ENCODE measurements around the gene ZC3H7A.
A peak's percentile ranks its signal among the peaks of the same experiment; 100 is the strongest.

ZC3H7A gene

GRCh38 chr16:11796227-11797165, 562 bp downstream of the ZC3H7A start:
- no peaks in the 10 kb centered on the region for H3K9me3 Mint-ChIP-seq
- peak; percentile 61 for DNase-seq
- H3K36me3 Mint-ChIP-seq (ENCODE audit: low read depth) = peaks cover 14% of the 10 kb centered on the region
- no peaks in the 10 kb centered on the region for H3K27me3 Mint-ChIP-seq (ENCODE audit: low read depth, poor library complexity)
- peaks cover 75% of the 10 kb centered on the region for H3K4me1 Mint-ChIP-seq
- peak overlapping the region; percentile 92 for H3K4me3 Mint-ChIP-seq
- peak overlapping the region; percentile 83 for H3K27ac Mint-ChIP-seq
- TF ChIP-seq, protein P1, sequence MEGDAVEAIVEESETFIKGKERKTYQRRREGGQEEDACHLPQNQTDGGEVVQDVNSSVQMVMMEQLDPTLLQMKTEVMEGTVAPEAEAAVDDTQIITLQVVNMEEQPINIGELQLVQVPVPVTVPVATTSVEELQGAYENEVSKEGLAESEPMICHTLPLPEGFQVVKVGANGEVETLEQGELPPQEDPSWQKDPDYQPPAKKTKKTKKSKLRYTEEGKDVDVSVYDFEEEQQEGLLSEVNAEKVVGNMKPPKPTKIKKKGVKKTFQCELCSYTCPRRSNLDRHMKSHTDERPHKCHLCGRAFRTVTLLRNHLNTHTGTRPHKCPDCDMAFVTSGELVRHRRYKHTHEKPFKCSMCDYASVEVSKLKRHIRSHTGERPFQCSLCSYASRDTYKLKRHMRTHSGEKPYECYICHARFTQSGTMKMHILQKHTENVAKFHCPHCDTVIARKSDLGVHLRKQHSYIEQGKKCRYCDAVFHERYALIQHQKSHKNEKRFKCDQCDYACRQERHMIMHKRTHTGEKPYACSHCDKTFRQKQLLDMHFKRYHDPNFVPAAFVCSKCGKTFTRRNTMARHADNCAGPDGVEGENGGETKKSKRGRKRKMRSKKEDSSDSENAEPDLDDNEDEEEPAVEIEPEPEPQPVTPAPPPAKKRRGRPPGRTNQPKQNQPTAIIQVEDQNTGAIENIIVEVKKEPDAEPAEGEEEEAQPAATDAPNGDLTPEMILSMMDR (IDR thresholded peaks at IDR 0.05) = no peak

- Mint-ChIP-seq H3K27ac (peak overlapping the region; percentile 83), H3K4me3 (peak overlapping the region; percentile 92), H3K9me3 (no peaks in the 10 kb centered on the region), H3K4me1 (peaks cover 78% of the 10 kb centered on the region), H3K27me3 (ENCODE audit: low read depth, poor library complexity) (no peaks in the 10 kb centered on the region), H3K36me3 (ENCODE audit: low read depth) (peaks cover 20% of the 10 kb centered on the region)
- DNase-seq = no peak
- TF ChIP-seq, protein P1 (IDR thresholded peaks at IDR 0.05) = no peak
Observed at GRCh38 chr16:11795887-11796226, 1.2 kb downstream of the ZC3H7A start.

- TF ChIP-seq, protein P1 (IDR thresholded peaks at IDR 0.05) = no peak
- Mint-ChIP-seq H3K27ac (peak overlapping the region; percentile 12), H3K27me3 (ENCODE audit: low read depth, poor library complexity) (no peaks in the 10 kb centered on the region), H3K36me3 (ENCODE audit: low read depth) (peaks cover 24% of the 10 kb centered on the region), H3K4me3 (peak overlapping the region; percentile 92), H3K9me3 (no peaks in the 10 kb centered on the region), H3K4me1 (peaks cover 75% of the 10 kb centered on the region)
- DNase-seq = no peak
Observed at GRCh38 chr16:11794996-11795886, 1.8 kb downstream of the ZC3H7A start.

DNA sequence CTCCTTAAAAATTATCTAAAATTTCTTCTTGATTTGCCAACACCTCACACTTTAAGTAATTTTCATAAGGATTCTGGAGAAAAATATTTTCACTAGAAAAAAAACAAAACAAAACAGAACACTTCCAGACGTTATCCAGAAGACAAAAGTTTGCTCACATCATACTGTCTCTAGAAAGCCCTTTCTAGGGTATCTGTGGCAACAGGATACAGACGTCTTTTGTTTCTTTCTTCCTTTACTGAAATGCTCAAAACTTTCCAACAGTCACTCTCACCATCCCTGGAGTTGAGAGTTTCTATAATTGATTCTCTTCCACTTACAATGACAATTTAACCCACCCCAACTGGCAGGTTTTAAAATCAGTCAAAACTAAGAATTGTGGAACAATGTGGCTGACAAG, 2.6 kb downstream of the ZC3H7A start:
- no peak for DNase-seq
- Mint-ChIP-seq H3K36me3 (ENCODE audit: low read depth) (peaks cover 27% of the 10 kb centered on the region), H3K27me3 (ENCODE audit: low read depth, poor library complexity) (no peaks in the 10 kb centered on the region), H3K4me3 (peak overlapping the region; percentile 92), H3K9me3 (no peaks in the 10 kb centered on the region), H3K27ac (peak overlapping the region; percentile 12), H3K4me1 (peaks cover 67% of the 10 kb centered on the region)
- TF ChIP-seq, protein P1 (IDR thresholded peaks at IDR 0.05) = no peak

GRCh38 chr16:11793840-11794239, 3.2 kb downstream of the ZC3H7A start:
- Mint-ChIP-seq H3K27me3 (ENCODE audit: low read depth, poor library complexity) (no peaks in the 10 kb centered on the region), H3K27ac (peak overlapping the region; percentile 12), H3K9me3 (no peaks in the 10 kb centered on the region), H3K36me3 (ENCODE audit: low read depth) (peaks cover 27% of the 10 kb centered on the region), H3K4me3 (no peak overlapping the region), H3K4me1 (peaks cover 61% of the 10 kb centered on the region)
- DNase-seq = no peak
- TF ChIP-seq, protein P1 (IDR thresholded peaks at IDR 0.05) = no peak

All from nephron progenitor cell (in vitro differentiated cells).